ENCODE data around the gene RASA1. TPM values are rescaled to one million over a fixed set of nuclear protein-coding genes. Genes with fewer than 3 reads are reported as not detected.

The RASA1 gene
- total and polyA plus RNA-seq, 7 experiments from 2014 or later, result 5.9 to 30.7 (median 24.9) TPM

DNA sequence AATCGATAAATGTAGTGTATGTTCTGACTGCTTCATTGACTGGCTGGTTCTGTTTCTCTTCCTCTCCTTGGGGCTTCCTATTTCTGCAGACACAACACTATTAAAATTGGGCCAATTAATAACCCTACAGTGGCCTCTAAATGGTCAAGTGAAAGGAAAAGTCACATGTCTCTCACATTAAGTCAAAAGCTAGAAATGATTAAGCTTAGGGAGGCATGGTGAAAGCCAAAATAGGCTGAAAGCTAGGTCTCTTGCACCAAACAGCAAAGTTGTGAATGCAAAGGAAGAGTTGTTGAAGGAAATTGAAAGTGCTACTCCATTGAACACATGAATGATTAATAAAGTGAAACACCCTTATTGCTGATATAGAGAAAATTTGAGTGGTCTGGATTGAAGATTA, 86.8 kb downstream of the RASA1 start:
- no peaks in the 10 kb centered on the region for H3K4me1 ChIP-seq (ENCODE audit: control insufficient read depth in 2 of 2, insufficient read depth in 2 of 2, low read length in 2 of 2)
- no peak overlapping the region for H3K27ac ChIP-seq (ENCODE audit: low read depth, low read length)
- ChIA-PET POLR2A (interaction anchor here (1.1 kb wide), 1 partner anchor 9 kb away, joined by 3 read pairs; no protein-coding TSS in a partner anchor), CTCF (no interaction called here)
- peak overlapping the region in 5 of 9 donors; percentile 9 to 87 (median 27) for H3K27ac Mint-ChIP-seq
- no peaks in the 10 kb centered on the region for H3K9me3 Mint-ChIP-seq
- peaks cover 18 to 53% (median 33%) of the 10 kb centered on the region in 5 donors for H3K36me3 Mint-ChIP-seq
- intact Hi-C loops (cut with micrococcal nuclease), result no loop called here
- H3K4me3 ChIP-seq (ENCODE audit: low read length), result no peak overlapping the region
- no peak for DNase-seq
- no peaks in the 10 kb centered on the region for H3K27me3 ChIP-seq (ENCODE audit: control insufficient read depth in 2 of 2, insufficient read depth in 2 of 2, low read length in 2 of 2)
- peaks cover 8 to 41% (median 26%) of the 10 kb centered on the region in 7 donors for H3K4me1 Mint-ChIP-seq
- ATAC-seq, result no peak
- H3K4me3 Mint-ChIP-seq, result no peak overlapping the region
- H3K27me3 Mint-ChIP-seq, result no peaks in the 10 kb centered on the region
- H3K36me3 ChIP-seq (ENCODE audit: control insufficient read depth in 2 of 3, insufficient read depth in 3 of 3, low read length in 3 of 3), result peaks cover 0 to 23% (median 0%) of the 10 kb centered on the region in 3 experiments
- no peaks in the 10 kb centered on the region for H3K9me3 ChIP-seq (ENCODE audit: control insufficient read depth in 2 of 3, low read length in 3 of 3)

GRCh38 chr5:87359106-87359505, 91.4 kb downstream of the RASA1 start:
- POLR2A ChIA-PET, result no interaction called here
- CTCF ChIA-PET, result no interaction called here
- Histone ChIP-seq H3K9me3 (ENCODE audit: control insufficient read depth in 2 of 3, low read length in 3 of 3) (no peaks in the 10 kb centered on the region), H3K4me3 (ENCODE audit: low read length) (no peak overlapping the region), H3K27me3 (ENCODE audit: control insufficient read depth in 2 of 2, insufficient read depth in 2 of 2, low read length in 2 of 2) (no peaks in the 10 kb centered on the region), H3K27ac (ENCODE audit: low read depth, low read length) (no peak overlapping the region), H3K4me1 (ENCODE audit: control insufficient read depth in 2 of 2, insufficient read depth in 2 of 2, low read length in 2 of 2) (peaks cover 0 to 6% of the 10 kb centered on the region in 2 donors), H3K36me3 (ENCODE audit: control insufficient read depth in 2 of 3, insufficient read depth in 3 of 3, low read length in 3 of 3) (peaks cover 0 to 21% (median 0%) of the 10 kb centered on the region in 3 experiments)
- H3K36me3 Mint-ChIP-seq, result peaks cover 7 to 40% (median 29%) of the 10 kb centered on the region in 5 donors
- peaks cover 15 to 43% (median 26%) of the 10 kb centered on the region in 7 donors for H3K4me1 Mint-ChIP-seq
- ATAC-seq, result no peak
- no peaks in the 10 kb centered on the region for H3K27me3 Mint-ChIP-seq
- H3K27ac Mint-ChIP-seq, result peak overlapping the region in 1 of 9 donors; percentile 41
- intact Hi-C loops (cut with micrococcal nuclease), result no loop called here
- no peak overlapping the region for H3K4me3 Mint-ChIP-seq
- DNase-seq, result no peak
- no peaks in the 10 kb centered on the region for H3K9me3 Mint-ChIP-seq

- H3K9me3 ChIP-seq (ENCODE audit: control insufficient read depth in 2 of 3, low read length in 3 of 3), result no peaks in the 10 kb centered on the region
- no peaks in the 10 kb centered on the region for H3K27me3 Mint-ChIP-seq
- no peak overlapping the region for H3K4me3 Mint-ChIP-seq
- H3K27me3 ChIP-seq (ENCODE audit: control insufficient read depth in 2 of 2, insufficient read depth in 2 of 2, low read length in 2 of 2), result no peaks in the 10 kb centered on the region
- peaks cover 0 to 7% of the 10 kb centered on the region in 2 donors for H3K4me1 ChIP-seq (ENCODE audit: control insufficient read depth in 2 of 2, insufficient read depth in 2 of 2, low read length in 2 of 2)
- CTCF ChIA-PET, result no interaction called here
- H3K4me3 ChIP-seq (ENCODE audit: low read length), result no peak overlapping the region
- POLR2A ChIA-PET, result interaction anchor here (0.7 kb wide), 1 partner anchor 20 kb away, joined by 4 read pairs; no protein-coding TSS in a partner anchor
- intact Hi-C loops (cut with micrococcal nuclease), result no loop called here
- H3K9me3 Mint-ChIP-seq, result peaks cover 0 to 1% (median 0%) of the 10 kb centered on the region in 11 donors
- H3K36me3 Mint-ChIP-seq, result peaks cover 6 to 39% (median 23%) of the 10 kb centered on the region in 5 donors
- H3K27ac Mint-ChIP-seq, result peak overlapping the region in 2 of 9 donors; percentile 51 to 58
- ATAC-seq (no peak), DNase-seq (no peak)
- H3K27ac ChIP-seq (ENCODE audit: low read depth, low read length), result no peak overlapping the region
- peaks cover 0 to 14% (median 0%) of the 10 kb centered on the region in 3 experiments for H3K36me3 ChIP-seq (ENCODE audit: control insufficient read depth in 2 of 3, insufficient read depth in 3 of 3, low read length in 3 of 3)
- H3K4me1 Mint-ChIP-seq, result peaks cover 12 to 47% (median 36%) of the 10 kb centered on the region in 7 donors
Measured at GRCh38 chr5:87360132-87360531, 92.4 kb downstream of the RASA1 start.

DNA sequence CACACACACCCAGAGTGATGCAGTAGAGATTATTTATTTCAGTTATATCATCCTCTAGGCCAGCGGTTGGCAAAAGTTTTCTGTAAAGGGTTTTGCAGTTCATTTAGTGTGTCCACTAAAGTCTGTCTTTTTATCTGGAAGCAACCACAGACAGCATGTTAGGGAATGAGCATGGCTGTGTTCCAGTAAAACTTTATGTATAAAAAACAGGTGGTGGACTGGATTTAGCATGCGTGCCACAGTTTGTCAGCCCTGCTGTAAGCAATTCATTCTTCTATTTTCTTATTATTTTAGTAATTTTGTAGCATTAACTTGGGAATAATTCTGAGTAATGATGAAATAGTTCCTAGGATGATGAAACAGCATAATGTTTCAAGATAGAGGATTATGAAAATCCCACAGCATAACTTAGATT, 93.4 kb downstream of the RASA1 start:
- no peaks in the 10 kb centered on the region for H3K9me3 ChIP-seq (ENCODE audit: control insufficient read depth in 2 of 3, low read length in 3 of 3)
- H3K27me3 Mint-ChIP-seq, result no peaks in the 10 kb centered on the region
- H3K36me3 ChIP-seq (ENCODE audit: control insufficient read depth in 2 of 3, insufficient read depth in 3 of 3, low read length in 3 of 3), result peaks cover 0 to 9% (median 0%) of the 10 kb centered on the region in 3 experiments
- no peaks in the 10 kb centered on the region for H3K27me3 ChIP-seq (ENCODE audit: control insufficient read depth in 2 of 2, insufficient read depth in 2 of 2, low read length in 2 of 2)
- ChIA-PET POLR2A (no interaction called here), CTCF (no interaction called here)
- H3K4me3 Mint-ChIP-seq, result no peak overlapping the region
- no peak overlapping the region for H3K27ac ChIP-seq (ENCODE audit: low read depth, low read length)
- no peak overlapping the region for H3K4me3 ChIP-seq (ENCODE audit: low read length)
- no peak for ATAC-seq
- no peak overlapping the region for H3K27ac Mint-ChIP-seq
- no peak for DNase-seq
- H3K9me3 Mint-ChIP-seq, result peaks cover 0 to 1% (median 0%) of the 10 kb centered on the region in 11 donors
- peaks cover 0 to 7% of the 10 kb centered on the region in 2 donors for H3K4me1 ChIP-seq (ENCODE audit: control insufficient read depth in 2 of 2, insufficient read depth in 2 of 2, low read length in 2 of 2)
- H3K4me1 Mint-ChIP-seq, result peaks cover 12 to 51% (median 36%) of the 10 kb centered on the region in 7 donors
- intact Hi-C loops (cut with micrococcal nuclease), result no loop called here
- H3K36me3 Mint-ChIP-seq, result peaks cover 6 to 34% (median 15%) of the 10 kb centered on the region in 5 donors

- H3K27me3 Mint-ChIP-seq, result no peaks in the 10 kb centered on the region
- intact Hi-C loops (cut with micrococcal nuclease), result no loop called here
Measured at GRCh38 chr5:87361536-87362213, 94.0 kb downstream of the RASA1 start.

DNA sequence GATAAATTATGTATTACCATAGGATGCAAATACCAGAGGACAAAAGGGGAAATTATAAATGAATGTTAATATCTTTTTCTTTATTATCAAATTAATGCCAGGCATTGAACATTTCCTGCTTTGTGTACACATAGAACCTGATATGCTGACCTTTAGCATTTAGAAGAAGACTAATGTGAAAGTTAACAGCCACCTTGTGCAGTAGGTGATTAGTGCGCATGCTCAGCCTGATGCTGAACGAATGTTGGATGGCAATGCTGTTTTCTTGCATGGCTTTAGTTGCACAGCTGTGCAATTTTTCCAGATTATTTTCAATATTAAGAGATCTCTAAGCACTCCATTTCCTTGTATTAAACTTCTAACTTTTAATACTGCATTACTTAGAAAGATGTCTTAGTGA, 99.6 kb downstream of the RASA1 start:
- intact Hi-C loops (cut with micrococcal nuclease), result loop anchor here in 1 of 2 donors (2.0 kb wide), 1 partner anchor 14 kb away; no protein-coding TSS in a partner anchor
- no peak overlapping the region for H3K4me3 Mint-ChIP-seq
- H3K27ac Mint-ChIP-seq, result peak overlapping the region in 2 of 9 donors; percentile 34 to 43
- no peaks in the 10 kb centered on the region for H3K9me3 ChIP-seq (ENCODE audit: control insufficient read depth in 2 of 3, low read length in 3 of 3)
- H3K36me3 Mint-ChIP-seq, result peaks cover 6 to 41% (median 15%) of the 10 kb centered on the region in 5 donors
- H3K36me3 ChIP-seq (ENCODE audit: control insufficient read depth in 2 of 3, insufficient read depth in 3 of 3, low read length in 3 of 3), result peaks cover 0 to 16% (median 4%) of the 10 kb centered on the region in 3 experiments
- H3K4me1 Mint-ChIP-seq, result peaks cover 5 to 45% (median 19%) of the 10 kb centered on the region in 7 donors
- ChIA-PET POLR2A (no interaction called here), CTCF (no interaction called here)
- H3K4me1 ChIP-seq (ENCODE audit: control insufficient read depth in 2 of 2, insufficient read depth in 2 of 2, low read length in 2 of 2), result peaks cover 0 to 7% of the 10 kb centered on the region in 2 donors
- ATAC-seq, result no peak
- no peaks in the 10 kb centered on the region for H3K27me3 Mint-ChIP-seq
- DNase-seq, result no peak
- H3K4me3 ChIP-seq (ENCODE audit: low read length), result no peak overlapping the region
- H3K27ac ChIP-seq (ENCODE audit: low read depth, low read length), result no peak overlapping the region
- H3K9me3 Mint-ChIP-seq, result peaks cover 0 to 1% (median 0%) of the 10 kb centered on the region in 11 donors
- H3K27me3 ChIP-seq (ENCODE audit: control insufficient read depth in 2 of 2, insufficient read depth in 2 of 2, low read length in 2 of 2), result no peaks in the 10 kb centered on the region

More at GRCh38 chr5:87361536-87362213, 94.0 kb downstream of the RASA1 start:
- Histone ChIP-seq H3K4me3 (ENCODE audit: low read length) (no peak overlapping the region), H3K27ac (ENCODE audit: low read depth, low read length) (no peak overlapping the region), H3K4me1 (ENCODE audit: control insufficient read depth in 2 of 2, insufficient read depth in 2 of 2, low read length in 2 of 2) (peaks cover 0 to 7% of the 10 kb centered on the region in 2 donors), H3K27me3 (ENCODE audit: control insufficient read depth in 2 of 2, insufficient read depth in 2 of 2, low read length in 2 of 2) (no peaks in the 10 kb centered on the region), H3K36me3 (ENCODE audit: control insufficient read depth in 2 of 3, insufficient read depth in 3 of 3, low read length in 3 of 3) (peaks cover 0 to 4% (median 0%) of the 10 kb centered on the region in 3 experiments), H3K9me3 (ENCODE audit: control insufficient read depth in 2 of 3, low read length in 3 of 3) (no peaks in the 10 kb centered on the region)
- CTCF ChIA-PET, result no interaction called here
- ATAC-seq (no peak), DNase-seq (no peak)
- peaks cover 12 to 54% (median 38%) of the 10 kb centered on the region in 7 donors for H3K4me1 Mint-ChIP-seq
- POLR2A ChIA-PET, result no interaction called here
- H3K9me3 Mint-ChIP-seq, result peaks cover 0 to 1% (median 0%) of the 10 kb centered on the region in 11 donors
- H3K27ac Mint-ChIP-seq, result peak overlapping the region in 3 of 9 donors; percentile 17 to 59 (median 39)
- peaks cover 6 to 38% (median 16%) of the 10 kb centered on the region in 5 donors for H3K36me3 Mint-ChIP-seq
- no peak overlapping the region for H3K4me3 Mint-ChIP-seq
